NCI-H1048 (cell line): ENCODE data around the gene ATP6V0A4.
"Not testable (repeated sequence)": the region's sequence is repeated elsewhere in the genome, so short reads cannot be mapped to it uniquely, and the experiment has no call there.

Source experiments
- DNase-seq: peaks from one replicate; lab custom pipeline; 2025; lab: John Stamatoyannopoulos, UW

The ATP6V0A4 gene

DNA sequence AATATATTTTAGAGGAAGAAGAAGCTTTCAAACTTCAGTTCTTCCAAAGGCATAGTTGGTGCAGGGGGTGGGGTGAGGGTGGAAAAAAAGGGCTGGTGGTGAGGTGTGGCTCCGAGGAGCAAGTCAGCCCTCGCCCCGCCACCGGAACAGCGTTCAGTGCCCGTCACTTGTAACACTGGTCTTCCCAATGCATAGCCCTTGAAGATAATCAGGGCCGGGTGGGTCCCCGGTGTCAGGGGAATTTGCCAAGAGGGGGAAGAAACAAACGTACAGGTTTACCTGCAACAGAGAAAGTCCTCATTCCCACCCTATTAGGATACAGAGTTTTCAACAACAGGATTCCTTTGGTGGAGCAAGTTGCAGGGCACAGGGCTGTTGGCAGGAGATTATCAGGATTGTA, 98.3 kb downstream of the ATP6V0A4 start:
- no peak for DNase-seq

- DNase-seq, result no peak
Measured at GRCh38 chr7:138698281-138698680, 99.7 kb downstream of the ATP6V0A4 start.

DNA sequence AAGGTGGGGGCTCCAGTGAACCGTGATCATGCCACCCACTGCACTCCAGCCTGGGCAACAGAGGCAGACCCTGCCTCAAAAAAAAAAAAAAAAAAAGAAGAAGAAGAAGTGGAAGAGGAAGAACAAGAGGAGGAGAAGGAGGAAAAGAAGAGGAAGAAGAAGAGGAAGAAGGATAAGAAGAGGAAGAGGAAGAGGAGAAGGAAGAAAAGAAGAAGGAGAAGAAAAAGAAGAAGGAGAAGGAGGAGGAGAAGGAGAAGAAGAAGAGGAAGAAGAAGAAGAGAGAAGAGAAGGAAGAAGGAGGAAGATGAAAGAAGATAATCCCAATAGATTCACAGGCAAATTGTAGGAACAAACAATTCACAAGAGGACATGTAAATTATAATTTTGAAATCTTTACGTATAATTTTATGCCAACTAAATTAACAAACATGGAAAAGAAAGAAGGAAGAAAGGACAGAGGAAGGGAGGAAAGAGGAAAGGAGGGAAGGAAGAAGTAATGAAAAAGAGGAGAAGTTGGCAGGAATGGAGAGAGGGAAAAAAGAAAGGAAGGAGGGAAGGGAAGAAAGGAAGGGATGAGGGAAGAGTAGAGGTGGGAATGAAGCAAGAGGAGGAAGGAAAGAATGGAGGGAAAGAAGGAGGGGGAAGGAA, 100.3 kb downstream of the ATP6V0A4 start:
- DNase-seq, result no peak

GRCh38 chr7:138695776-138696175, 102.2 kb downstream of the ATP6V0A4 start:
- DNase-seq, result not testable (repeated sequence)

GRCh38 chr7:138695106-138695505, 102.9 kb downstream of the ATP6V0A4 start:
- no peak for DNase-seq

DNA sequence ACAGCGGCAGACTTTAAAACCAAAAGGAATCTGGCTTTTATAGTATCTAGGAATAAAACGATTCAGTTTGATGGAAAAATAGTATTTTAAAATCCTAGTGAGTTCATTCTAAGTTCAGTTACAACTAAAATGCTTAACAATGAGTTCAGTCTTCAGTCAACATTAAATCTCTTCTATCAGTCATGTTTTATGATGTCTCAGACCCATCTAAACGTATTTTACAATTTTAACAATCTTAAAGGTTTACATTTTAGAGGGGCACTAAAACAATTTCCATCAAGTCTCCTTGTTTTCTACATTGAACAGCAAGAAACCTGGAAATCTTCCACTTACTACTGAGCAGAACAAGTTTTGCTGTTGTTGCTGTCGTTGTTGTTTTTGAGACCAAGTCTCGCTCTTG, 106.8 kb downstream of the ATP6V0A4 start:
- no peak for DNase-seq

DNA sequence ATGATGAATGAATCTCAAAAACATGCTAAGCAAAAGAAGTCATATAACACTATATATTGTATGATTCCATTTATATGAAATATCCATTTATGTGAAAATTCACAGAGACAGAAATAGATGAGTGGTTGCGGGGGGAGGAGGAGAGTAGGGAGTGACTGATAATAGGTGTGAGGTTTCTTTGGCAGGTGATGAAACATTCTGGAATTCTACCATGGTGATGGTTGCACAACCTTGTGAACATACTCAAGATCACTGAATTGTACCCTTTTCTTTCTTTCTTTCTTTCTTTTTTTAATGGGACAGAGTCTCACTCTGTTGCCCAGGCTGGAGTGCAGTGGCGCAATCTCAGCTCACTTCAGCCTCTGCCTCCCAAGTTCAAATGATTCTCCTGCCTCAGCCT, 107.5 kb downstream of the ATP6V0A4 start:
- DNase-seq, result no peak

DNA sequence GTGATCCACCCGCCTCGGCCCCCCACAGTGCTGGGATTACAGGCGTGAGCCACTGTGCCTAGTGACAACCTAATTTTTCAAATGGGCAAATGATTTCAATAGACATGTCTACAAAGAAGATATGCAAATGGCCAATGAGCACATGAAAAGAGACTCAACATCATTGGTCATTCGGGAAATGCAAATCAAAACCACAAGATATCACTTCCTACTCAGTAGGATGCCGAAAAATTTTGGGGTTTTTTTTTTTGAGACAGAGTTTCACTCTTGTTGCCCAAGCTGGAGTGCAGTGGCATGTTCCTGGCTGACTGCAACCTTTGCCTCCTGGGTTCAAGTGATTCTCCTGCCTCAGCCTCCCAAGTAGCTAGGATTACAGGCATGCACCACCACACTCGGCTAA, 110.0 kb downstream of the ATP6V0A4 start:
- DNase-seq, result not testable (repeated sequence)

- no peak for DNase-seq
Measured at GRCh38 chr7:138684340-138684739, 113.7 kb downstream of the ATP6V0A4 start.

GRCh38 chr7:138679793-138680192, 118.2 kb downstream of the ATP6V0A4 start:
- no peak for DNase-seq

DNA sequence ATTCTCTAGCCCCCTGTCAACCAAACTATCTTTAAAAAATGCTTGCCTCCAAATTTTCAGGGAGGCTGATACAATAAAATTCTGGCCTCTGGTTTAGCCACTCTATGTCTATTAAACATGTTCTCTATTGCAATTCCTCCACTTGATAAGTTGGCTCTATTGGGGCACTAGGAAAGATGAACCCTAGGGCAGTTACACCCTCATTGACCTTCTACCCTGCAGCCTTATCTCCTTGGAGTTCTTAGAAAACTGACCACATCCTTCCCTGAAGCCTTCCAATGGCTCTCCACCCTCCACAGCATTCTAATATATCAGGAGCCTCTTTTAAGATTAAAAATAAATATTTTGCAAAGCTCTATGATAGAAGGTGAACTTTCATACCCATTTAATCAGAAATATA, 127.4 kb downstream of the ATP6V0A4 start:
- DNase-seq, result no peak

GRCh38 chr7:138669364-138669763, 128.6 kb downstream of the ATP6V0A4 start:
- DNase-seq, result no peak

DNA sequence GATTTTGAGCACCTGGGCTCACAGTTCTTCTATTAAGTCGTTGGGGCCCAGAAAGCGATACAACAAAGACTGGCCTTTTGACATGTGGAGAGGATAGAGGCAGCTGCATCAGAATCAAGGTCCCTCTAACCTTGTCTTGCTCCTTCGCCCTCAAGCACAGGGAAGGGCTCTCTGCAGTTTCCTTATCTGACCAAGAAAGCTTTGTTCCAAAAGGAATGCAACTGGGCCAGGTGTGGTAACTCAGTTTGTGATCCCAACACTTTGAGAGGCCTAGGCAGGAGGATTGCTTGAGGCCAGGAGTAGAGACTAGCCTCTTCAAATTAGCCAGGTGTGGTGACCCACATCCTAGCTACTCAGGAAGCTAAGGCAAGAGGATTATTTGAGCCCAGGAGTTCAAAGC, 129.1 kb downstream of the ATP6V0A4 start:
- no peak for DNase-seq

GRCh38 chr7:138668229-138668596, 129.8 kb downstream of the ATP6V0A4 start:
- no peak for DNase-seq

DNA sequence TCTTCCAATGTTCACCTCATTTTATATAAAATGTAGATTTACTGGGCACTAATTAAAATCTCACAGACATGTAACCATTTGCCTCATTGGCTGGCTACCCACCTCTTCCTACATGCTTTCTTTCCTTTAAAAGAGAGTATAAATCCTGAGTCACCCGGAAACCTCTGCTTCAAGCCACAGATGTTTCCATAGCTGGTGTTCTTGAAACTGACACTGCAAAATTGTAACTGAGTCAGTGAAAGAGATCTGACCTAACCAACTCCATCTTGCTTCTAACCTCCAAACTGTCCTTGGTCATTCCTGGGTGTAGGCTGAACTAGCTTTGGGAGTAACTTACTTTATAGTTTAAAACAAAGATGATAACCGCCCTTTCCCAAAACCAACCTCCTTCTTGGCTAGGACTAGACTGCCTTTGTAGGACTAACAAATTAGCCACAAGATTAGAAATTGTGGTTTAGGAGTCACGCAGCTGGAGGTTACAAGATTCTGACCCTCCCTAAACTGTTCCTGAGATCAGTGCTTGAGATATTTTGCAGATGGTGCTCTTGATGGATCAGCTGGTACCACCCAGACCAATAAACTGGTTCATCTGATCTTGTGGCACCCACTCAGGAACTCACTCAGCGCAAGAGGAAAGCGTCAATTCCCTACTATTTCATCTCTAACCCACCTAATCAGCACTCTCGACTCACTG, 130.3 kb downstream of the ATP6V0A4 start:
- DNase-seq, result no peak

DNA sequence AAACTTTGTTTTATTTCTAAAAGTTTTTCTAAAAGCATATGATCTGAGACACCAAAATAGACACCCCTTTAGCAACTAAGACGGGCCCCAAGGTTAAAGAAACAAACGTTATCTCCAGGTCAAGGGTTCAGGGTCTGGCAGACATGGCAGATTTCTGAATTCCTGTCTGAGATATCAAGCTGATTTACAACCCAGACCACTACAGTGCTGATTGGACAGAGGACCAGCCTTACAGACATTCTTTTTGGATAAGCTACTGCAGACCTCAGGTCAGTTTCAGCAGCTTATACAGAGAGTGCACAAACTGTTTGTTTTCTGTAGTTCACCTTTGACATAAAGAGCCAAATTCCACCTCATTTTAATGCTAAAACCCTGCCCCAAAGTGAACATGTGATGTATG, 131.6 kb downstream of the ATP6V0A4 start:
- no peak for DNase-seq

- no peak for DNase-seq
Measured at GRCh38 chr7:138665669-138666140, 132.3 kb downstream of the ATP6V0A4 start.

DNA sequence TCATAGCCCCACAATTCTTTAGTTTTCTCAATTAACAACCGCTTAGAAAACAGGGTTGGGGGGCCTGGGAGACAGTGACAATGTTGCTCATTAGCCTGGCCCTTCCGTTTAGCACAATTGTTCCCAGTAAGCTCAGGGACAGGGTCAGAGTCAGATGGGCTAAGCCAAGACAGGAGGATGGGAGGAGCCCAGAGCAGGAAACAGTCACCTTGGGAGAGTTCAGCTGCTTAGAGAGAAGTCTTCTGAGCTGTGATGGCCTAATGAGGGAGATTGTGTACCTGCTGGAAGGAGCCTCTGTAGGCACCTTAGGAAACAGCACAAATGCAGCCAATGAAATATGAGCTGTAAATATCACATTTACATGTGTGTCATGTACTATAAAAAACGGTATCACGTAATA, 132.7 kb downstream of the ATP6V0A4 start:
- no peak for DNase-seq

- no peak for DNase-seq
Measured at GRCh38 chr7:138663725-138664710, 134.0 kb downstream of the ATP6V0A4 start.

DNA sequence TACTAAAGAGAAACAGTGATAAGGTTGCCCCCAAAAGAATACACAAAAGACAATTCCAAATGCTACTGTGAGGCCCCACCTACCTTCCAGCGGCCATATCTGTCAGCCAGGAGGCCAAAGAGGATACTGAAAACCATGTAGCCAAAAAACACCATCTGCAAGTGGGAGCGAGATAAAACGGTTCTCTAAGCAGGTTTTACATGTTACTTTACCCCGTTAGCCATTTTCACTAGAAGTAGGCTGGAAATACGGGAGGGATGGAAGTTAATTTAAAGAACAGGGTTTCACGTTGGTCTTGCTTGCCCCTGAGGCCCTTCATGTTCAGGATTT, 135.0 kb downstream of the ATP6V0A4 start:
- no peak for DNase-seq

- DNase-seq, result no peak
Measured at GRCh38 chr7:138662076-138662990, 135.7 kb downstream of the ATP6V0A4 start.
